OCI-LY7 (cell line): ENCODE data around the gene DNAJB9. TPM values are rescaled to one million over a fixed set of nuclear protein-coding genes. Genes with fewer than 3 reads are reported as not detected.

Experiments used
- BruUV-seq: library from RNA; stranded (reverse); fragments of 400-500 nt; replicated peaks from 2 replicates; lab custom pipeline; 2021; lab: Mats Ljungman, UMichigan
- CTCF ChIA-PET: fragments of 300-600 bp; sonication (Branson Sonifier 250); formaldehyde crosslinking; loops from one replicate; lab custom pipeline; 2022; ENCODE audit warnings: antibody characterized with exemption; ENCODE audit not compliant: unreplicated experiment; lab: Charles Lee
- POLR2A ChIA-PET: fragments of 300-600 bp; sonication (Branson Sonifier 250); formaldehyde crosslinking; loops from one replicate; lab custom pipeline; 2022; ENCODE audit warnings: antibody characterized with exemption; lab: Charles Lee
- DNase-seq: peaks from one replicate; pipeline ENCODE4 v3.0.0-alpha.2; 2015; ENCODE audit warnings: low spot score
- H2AFZ ChIP-seq: fragments of 200-600 bp; sonication (generic), shearing (Covaris generic); 2 replicates; pipeline ENCODE4 v1.6.1; 2014; ENCODE audit warnings: mild to moderate bottlenecking, antibody characterized with exemption, low read length, moderate library complexity
- H3K27ac ChIP-seq: fragments of 200-600 bp; sonication (generic); 2 replicates; pipeline ENCODE4 v1.5.1; 2014; ENCODE audit warnings: mixed run types, low read depth, mild to moderate bottlenecking, moderate library complexity, low read length, inconsistent platforms; ENCODE audit not compliant: poor library complexity, severe bottlenecking
- H3K36me3 ChIP-seq: fragments of 200-600 bp; sonication (generic); 2 replicates; pipeline ENCODE4 v1.6.1; 2014; ENCODE audit warnings: mild to moderate bottlenecking, antibody characterized with exemption, low read length, moderate library complexity, mixed read lengths; ENCODE audit not compliant: insufficient read depth
- H3K4me1 ChIP-seq: fragments of 200-600 bp; sonication (generic); 2 replicates; pipeline ENCODE4 v1.5.1; 2014; ENCODE audit warnings: mild to moderate bottlenecking, low read length; ENCODE audit not compliant: insufficient read depth, poor library complexity, severe bottlenecking
- H3K4me2 ChIP-seq: fragments of 200-600 bp; sonication (generic); 2 replicates; pipeline ENCODE4 v1.6.1; 2014; ENCODE audit warnings: mild to moderate bottlenecking, low read length
- H3K4me3 ChIP-seq: fragments of 200-600 bp; sonication (generic); 2 replicates; pipeline ENCODE4 v1.5.1; 2014; ENCODE audit warnings: mild to moderate bottlenecking, low read depth, low read length; ENCODE audit not compliant: poor library complexity, severe bottlenecking
- H3K79me2 ChIP-seq: fragments of 200-600 bp; sonication (generic); 2 replicates; pipeline ENCODE4 v1.6.1; 2016; ENCODE audit warnings: low read depth, mild to moderate bottlenecking, low read length, moderate library complexity, mixed read lengths; ENCODE audit not compliant: insufficient read depth
- H3K9me2 ChIP-seq: fragments of 200-600 bp; sonication (generic); 2 replicates; pipeline ENCODE4 v1.6.1; 2016; ENCODE audit warnings: mild to moderate bottlenecking, low read length, mixed read lengths; ENCODE audit not compliant: insufficient read depth
- H3K9me3 ChIP-seq: fragments of 200-600 bp; sonication (generic); 2 replicates; pipeline ENCODE4 v1.6.1; 2014; ENCODE audit warnings: mild to moderate bottlenecking, mixed run types, low read length, mixed read lengths
- H4K20me1 ChIP-seq: fragments of 200-600 bp; sonication (generic); 2 replicates; pipeline ENCODE4 v1.6.1; 2014; ENCODE audit warnings: mild to moderate bottlenecking, antibody characterized with exemption, low read length, moderate library complexity, mixed read lengths; ENCODE audit not compliant: insufficient read depth
- CTCF ChIP-seq: fragments of 200-600 bp; sonication (generic); conservative IDR thresholded peaks from 2 replicates; pipeline ENCODE4 v1.5.1; 2014; ENCODE audit warnings: mild to moderate bottlenecking, antibody characterized with exemption, low read length, moderate library complexity, mixed read lengths
- EZH2phosphoT487 ChIP-seq: fragments of 200-600 bp; sonication (generic); IDR thresholded peaks from 2 replicates; pipeline ENCODE4 v1.6.1; 2018; ENCODE audit warnings: low read depth, borderline replicate concordance, mild to moderate bottlenecking, mixed run types, antibody characterized with exemption, low read length, moderate library complexity, mixed read lengths
- intact Hi-C: fragments of 100-400 bp; cut with micrococcal nuclease; formaldehyde crosslinking; loops from one replicate; pipeline ENCODE4 v1.10.0; 2022; ENCODE audit not compliant: unreplicated experiment
- total RNA-seq, 2 experiments: library from RNA; depleted of rRNA in 1 of 2; stranded (reverse); fragments of >200 nt in 1 of 2; shearing (Covaris generic) in 1 of 2; gene quantifications; 2 replicates each; pipeline ENCODE4 v1.2.3, GENCODE V29; 2014 to 2022

Gene DNAJB9
- total RNA-seq, 2 experiments from 2014 or later: 11.4 to 20.3 TPM

GRCh38 chr7:108561047-108561619, 8.5 kb upstream of the DNAJB9 start:
- POLR2A ChIA-PET: interaction anchor here (0.6 to 1.5 kb wide), 9 partner anchors 9 to 1076 kb away, joined by 3 to 7 read pairs (median 4); partner anchors contain the start of genes DNAJB9 and THAP5
- Histone ChIP-seq H4K20me1 (no peaks in the 10 kb centered on the region), H3K9me2 (no peaks in the 10 kb centered on the region), H3K9me3 (peaks cover 23% of the 10 kb centered on the region), H3K4me2 (no peak overlapping the region), H3K36me3 (peaks cover 56% of the 10 kb centered on the region), H3K27ac (no peak overlapping the region), H3K4me1 (no peaks in the 10 kb centered on the region), H3K4me3 (no peak overlapping the region), H2AFZ (no peak overlapping the region), H3K79me2 (peaks cover 19% of the 10 kb centered on the region; the same call in 1 of the 2 replicates)
- CTCF ChIA-PET: interaction anchor here (1.0 kb wide), 1 partner anchor 11 kb away, joined by 3 read pairs; no protein-coding TSS in a partner anchor
- TF ChIP-seq CTCF (no peak), EZH2phosphoT487 (no peak)
- intact Hi-C loops: loop anchor here (10.0 kb wide), 1 partner anchor 816 kb away; the partner anchor contains the start of gene CBLL1
- no peak for DNase-seq
- no TSS peak for BruUV-seq

DNA sequence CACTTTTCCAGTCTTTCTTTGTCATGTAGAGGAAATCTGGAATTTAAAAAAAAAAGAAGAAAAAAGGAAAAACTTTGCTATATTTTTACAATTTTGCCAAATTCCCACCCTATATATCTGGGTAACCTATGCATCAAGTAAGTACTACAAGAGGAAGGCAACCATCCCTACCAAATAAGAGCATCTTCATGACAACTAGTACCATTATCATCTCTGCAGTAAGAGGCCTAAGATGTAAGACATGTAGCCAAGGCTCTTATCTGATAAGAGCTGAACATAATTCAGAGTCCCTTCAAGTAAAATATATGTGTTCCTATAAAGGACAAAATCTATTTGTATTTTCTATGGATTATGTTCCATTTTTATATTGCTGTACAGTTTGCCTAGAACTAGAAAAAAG, 3.7 kb upstream of the DNAJB9 start:
- intact Hi-C loops: loop anchor here (10.0 kb wide), 1 partner anchor 821 kb away; the partner anchor contains the start of gene CBLL1
- peaks cover 57% of the 10 kb centered on the region for H3K36me3 ChIP-seq
- no peak overlapping the region for H3K4me3 ChIP-seq
- H3K9me3 ChIP-seq: peaks cover 12% of the 10 kb centered on the region; the same call in 1 of the 2 replicates
- H3K9me2 ChIP-seq: no peaks in the 10 kb centered on the region
- no peak overlapping the region for H3K27ac ChIP-seq
- TF ChIP-seq EZH2phosphoT487 (no peak), CTCF (no peak)
- CTCF ChIA-PET: no interaction called here
- peaks cover 5% of the 10 kb centered on the region; the same call in 1 of the 2 replicates for H4K20me1 ChIP-seq
- H2AFZ ChIP-seq: no peak overlapping the region
- H3K79me2 ChIP-seq: peaks cover 57% of the 10 kb centered on the region
- H3K4me1 ChIP-seq: peaks cover 16% of the 10 kb centered on the region
- POLR2A ChIA-PET: interaction anchor here (0.6 to 2.0 kb wide), 4 partner anchors 14 to 62 kb away, joined by 3 to 13 read pairs (median 5); no protein-coding TSS in a partner anchor
- H3K4me2 ChIP-seq: no peak overlapping the region
- no peak for DNase-seq
- BruUV-seq: no TSS peak
